A673 (cell line): Measurements from ENCODE around the gene MAML2. TPM values are rescaled to one million over a fixed set of nuclear protein-coding genes. Genes with fewer than 3 reads are reported as not detected.
A peak's percentile ranks its signal among the peaks of the same experiment; 100 is the strongest.

Source experiments
- BruUV-seq: library from RNA; stranded (reverse); fragments of 400-500 nt; replicated peaks from 2 replicates; lab custom pipeline; 2021; lab: Mats Ljungman, UMichigan
- CTCF ChIA-PET: fragments of 300-600 bp; sonication (Branson Sonifier 250); formaldehyde crosslinking; loops from one replicate; lab custom pipeline; 2022; ENCODE audit warnings: antibody characterized with exemption; lab: Charles Lee
- POLR2A ChIA-PET: fragments of 300-600 bp; sonication (Branson Sonifier 250); formaldehyde crosslinking; loops from one replicate; lab custom pipeline; 2022; ENCODE audit warnings: antibody characterized with exemption; ENCODE audit not compliant: low non-redundant PET; lab: Charles Lee
- DNase-seq: peaks from one replicate; pipeline ENCODE4 v3.0.0-alpha.2; 2015; ENCODE audit warnings: low spot score
- H3K27ac ChIP-seq: fragments of 200-600 bp; sonication (generic); 2 replicates; pipeline ENCODE4 v1.5.1; 2016; ENCODE audit warnings: mixed run types, low read depth, mild to moderate bottlenecking, mixed read lengths, antibody characterized with exemption, low read length; ENCODE audit not compliant: poor library complexity, severe bottlenecking
- H3K27me3 ChIP-seq: fragments of 200-600 bp; sonication (generic); replicated peaks from 2 replicates; pipeline ENCODE4 v1.6.1; 2017; ENCODE audit warnings: mixed run types, low read depth, mild to moderate bottlenecking, mixed read lengths, antibody characterized with exemption, low read length; ENCODE audit not compliant: insufficient read depth, poor library complexity
- H3K36me3 ChIP-seq: fragments of 200-600 bp; sonication (generic); 2 replicates; pipeline ENCODE4 v1.6.1; 2016; ENCODE audit warnings: mixed run types, mild to moderate bottlenecking, mixed read lengths, antibody characterized with exemption, low read length; ENCODE audit not compliant: insufficient read depth, poor library complexity, severe bottlenecking
- H3K4me1 ChIP-seq: fragments of 200-600 bp; sonication (generic); 2 replicates; pipeline ENCODE4 v1.6.1; 2017; ENCODE audit warnings: mixed run types, mild to moderate bottlenecking, mixed read lengths, antibody characterized with exemption, low read length; ENCODE audit not compliant: insufficient read depth, poor library complexity, severe bottlenecking
- H3K4me3 ChIP-seq: fragments of 200-600 bp; sonication (generic); 2 replicates; pipeline ENCODE4 v1.5.1; 2016; ENCODE audit warnings: low read depth, mixed run types, mild to moderate bottlenecking, mixed read lengths, low read length; ENCODE audit not compliant: poor library complexity, severe bottlenecking
- H3K9me3 ChIP-seq: fragments of 200-600 bp; sonication (generic); 2 replicates; pipeline ENCODE4 v1.6.1; 2016; ENCODE audit warnings: mixed run types, low read depth, mild to moderate bottlenecking, mixed read lengths, antibody characterized with exemption, low read length; ENCODE audit not compliant: poor library complexity, severe bottlenecking
- CTCF ChIP-seq: fragments of 300-800, 200-600 bp; sonication (generic); conservative IDR thresholded peaks from 2 replicates; pipeline ENCODE4 v1.5.1; 2017; ENCODE audit warnings: low read depth, mild to moderate bottlenecking, antibody characterized with exemption, low read length, moderate library complexity, mixed read lengths
- EZH2 ChIP-seq: fragments of 200-600 bp; sonication (generic); IDR thresholded peaks from 2 replicates; pipeline ENCODE4 v1.6.1; 2017; ENCODE audit warnings: borderline replicate concordance, low read depth, mild to moderate bottlenecking, mixed read lengths, antibody characterized with exemption, low read length; ENCODE audit not compliant: poor library complexity, severe bottlenecking
- intact Hi-C: fragments of 100-400 bp; cut with micrococcal nuclease; formaldehyde crosslinking; loops from one replicate; pipeline ENCODE4 v1.10.0; 2022; ENCODE audit not compliant: unreplicated experiment
- total RNA-seq: library from RNA; stranded (reverse); gene quantifications from 2 replicates; pipeline ENCODE4 v1.2.3, GENCODE V29; 2021

The MAML2 gene
- total RNA-seq, 1 experiment from 2014 or later, result 6.4 TPM

GRCh38 chr11:96254087-96254486 is 88.9 kb downstream of the MAML2 start:
- no peaks in the 10 kb centered on the region for H3K27me3 ChIP-seq
- intact Hi-C loops, result no loop called here
- DNase-seq, result peak; percentile 60
- no peaks in the 10 kb centered on the region for H3K9me3 ChIP-seq
- BruUV-seq, result no TSS peak
- CTCF ChIA-PET, result no interaction called here
- TF ChIP-seq EZH2 (no peak), CTCF (no peak)
- POLR2A ChIA-PET, result interaction anchor here (0.6 kb wide), 1 partner anchor 11 kb away, joined by 4 read pairs; no protein-coding TSS in a partner anchor
- no peaks in the 10 kb centered on the region for H3K36me3 ChIP-seq
- peak overlapping the region; percentile 16 for H3K4me3 ChIP-seq
- H3K27ac ChIP-seq, result peak overlapping the region; percentile 58
- peaks cover 61% of the 10 kb centered on the region for H3K4me1 ChIP-seq

GRCh38 chr11:96246718-96247552 is 96.1 kb downstream of the MAML2 start:
- DNase-seq, result peak; percentile 41
- no peaks in the 10 kb centered on the region for H3K36me3 ChIP-seq
- ChIA-PET POLR2A (no interaction called here), CTCF (no interaction called here)
- intact Hi-C loops, result no loop called here
- peaks cover 27% of the 10 kb centered on the region for H3K4me1 ChIP-seq
- no peaks in the 10 kb centered on the region for H3K9me3 ChIP-seq
- no peaks in the 10 kb centered on the region for H3K27me3 ChIP-seq
- peak overlapping the region; percentile 64 for H3K27ac ChIP-seq
- TF ChIP-seq EZH2 (no peak), CTCF (no peak)
- no peak overlapping the region for H3K4me3 ChIP-seq
- no TSS peak for BruUV-seq

GRCh38 chr11:96242971-96243647 is 99.9 kb downstream of the MAML2 start:
- no TSS peak for BruUV-seq
- Histone ChIP-seq H3K4me3 (peak overlapping the region; percentile 37), H3K27ac (peak overlapping the region; percentile 90), H3K27me3 (no peaks in the 10 kb centered on the region), H3K9me3 (no peaks in the 10 kb centered on the region), H3K36me3 (no peaks in the 10 kb centered on the region), H3K4me1 (peaks cover 61% of the 10 kb centered on the region)
- ChIA-PET CTCF (interaction anchor here (0.7 to 1.9 kb wide), 6 partner anchors 98 to 407 kb away, joined by 3 to 14 read pairs (median 7); partner anchors contain the start of gene MAML2), POLR2A (interaction anchor here (0.5 to 1.2 kb wide), 6 partner anchors 11 to 171 kb away, joined by 3 to 10 read pairs (median 3); partner anchors contain the start of gene MAML2)
- TF ChIP-seq CTCF, result no peak
- peak; percentile 100 for DNase-seq
- intact Hi-C loops, result loop anchor here (1.0 to 5.0 kb wide), 7 partner anchors 60 to 406 kb away; partner anchors contain the start of gene MAML2
